Measurements from ENCODE around the gene PPP2R5A.
A peak's percentile ranks its signal among the peaks of the same experiment; 100 is the strongest.
"Not testable (repeated sequence)": the region's sequence is repeated elsewhere in the genome, so short reads cannot be mapped to it uniquely, and the experiment has no call there.

PPP2R5A gene

DNA sequence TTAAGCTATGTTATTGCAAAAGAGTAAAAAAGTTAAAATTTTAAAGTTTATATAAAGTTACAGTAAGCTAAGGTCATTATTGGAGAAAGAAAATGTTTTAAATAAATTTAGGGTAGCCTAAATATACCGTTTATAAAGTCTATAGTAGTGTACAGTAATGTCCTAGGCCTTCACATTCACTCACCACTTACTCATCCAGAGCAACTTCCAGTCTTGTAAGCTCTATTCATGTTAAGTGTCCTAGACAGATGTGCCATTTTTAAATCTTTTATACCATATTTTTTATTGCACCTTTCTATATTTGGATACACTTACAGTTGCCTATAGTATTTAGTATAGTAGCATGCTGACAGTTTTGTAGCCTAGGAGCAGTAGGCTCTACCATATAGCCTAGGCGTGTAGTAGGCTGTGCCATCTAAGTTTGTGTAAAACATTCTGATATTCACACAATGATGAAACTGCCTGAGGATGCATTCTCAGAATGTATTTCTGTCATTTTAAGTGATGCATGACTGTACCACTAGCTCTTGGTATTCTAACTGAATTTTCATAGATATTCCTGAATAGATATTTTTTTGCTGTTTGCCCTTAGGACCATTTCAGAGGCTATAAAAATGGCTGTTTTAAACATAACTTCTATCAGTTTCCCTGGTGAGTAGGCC is 26.8 kb downstream of the PPP2R5A start:
- no peak overlapping the region for H3K4me3 Mint-ChIP-seq
- peaks cover 18% of the 10 kb centered on the region for H3K36me3 Mint-ChIP-seq (ENCODE audit: insufficient read depth)
- peaks cover 56% of the 10 kb centered on the region for H3K4me1 Mint-ChIP-seq
- no peak for DNase-seq (ENCODE audit: low spot score in 2 of 2)
- no peak for ATAC-seq (replicated peaks; ENCODE audit: extremely low read depth, poor library complexity, severe bottlenecking)
- H3K9me3 Mint-ChIP-seq: no peaks in the 10 kb centered on the region
- H3K27me3 Mint-ChIP-seq: no peaks in the 10 kb centered on the region
- H3K27ac Mint-ChIP-seq (ENCODE audit: low read depth): no peak overlapping the region

DNA sequence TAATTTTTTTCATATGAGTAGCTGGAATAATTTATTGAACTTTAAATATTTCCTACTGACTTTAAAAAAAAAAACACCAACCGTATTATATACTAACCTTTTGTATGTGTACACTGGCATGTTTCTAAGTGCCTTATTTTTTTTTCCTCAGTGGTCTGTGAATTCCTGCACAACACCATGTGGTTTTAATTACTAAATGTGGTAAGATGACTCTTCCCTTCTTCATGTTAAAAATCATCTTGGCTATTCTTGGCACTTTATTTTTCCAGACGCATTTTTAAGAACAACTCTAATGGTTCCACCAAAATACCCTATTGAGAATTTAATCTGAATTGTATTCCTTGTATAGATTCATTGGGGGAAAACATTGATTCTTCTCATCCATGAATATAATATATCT is 28.4 kb downstream of the PPP2R5A start:
- H3K4me1 Mint-ChIP-seq: peaks cover 49% of the 10 kb centered on the region
- ATAC-seq (replicated peaks; ENCODE audit: extremely low read depth, poor library complexity, severe bottlenecking): no peak

DNA sequence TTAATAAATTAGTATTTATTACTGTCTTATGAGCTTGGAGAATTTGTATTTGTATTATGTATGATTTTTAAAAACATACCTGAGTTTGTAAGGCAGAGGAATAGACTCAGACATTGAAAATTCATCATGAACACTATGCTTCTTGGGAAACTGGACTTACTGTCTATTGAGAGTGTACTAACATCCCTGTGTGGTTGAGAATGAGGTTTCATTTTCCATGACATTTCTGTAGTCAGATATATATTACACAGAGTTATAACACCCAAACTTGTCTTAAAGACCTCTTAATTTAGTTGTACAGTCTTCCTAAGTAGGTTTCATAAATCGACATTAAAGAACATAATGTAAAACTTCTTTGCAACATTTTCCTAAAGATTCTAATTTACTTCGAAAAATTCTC is 30.0 kb downstream of the PPP2R5A start:
- Mint-ChIP-seq H3K4me1 (peaks cover 34% of the 10 kb centered on the region), H3K9me3 (no peaks in the 10 kb centered on the region), H3K4me3 (no peak overlapping the region), H3K27ac (ENCODE audit: low read depth) (no peak overlapping the region), H3K27me3 (no peaks in the 10 kb centered on the region), H3K36me3 (ENCODE audit: insufficient read depth) (peaks cover 9% of the 10 kb centered on the region)
- no peak for ATAC-seq (replicated peaks; ENCODE audit: extremely low read depth, poor library complexity, severe bottlenecking)
- DNase-seq (ENCODE audit: low spot score in 2 of 2): no peak

More for the DNA sequence above, 28.4 kb downstream of the PPP2R5A start:
- H3K27me3 Mint-ChIP-seq: no peaks in the 10 kb centered on the region
- no peaks in the 10 kb centered on the region for H3K9me3 Mint-ChIP-seq
- H3K27ac Mint-ChIP-seq (ENCODE audit: low read depth): no peak overlapping the region
- no peak overlapping the region for H3K4me3 Mint-ChIP-seq
- no peak for DNase-seq (ENCODE audit: low spot score in 2 of 2)
- peaks cover 11% of the 10 kb centered on the region for H3K36me3 Mint-ChIP-seq (ENCODE audit: insufficient read depth)

DNA sequence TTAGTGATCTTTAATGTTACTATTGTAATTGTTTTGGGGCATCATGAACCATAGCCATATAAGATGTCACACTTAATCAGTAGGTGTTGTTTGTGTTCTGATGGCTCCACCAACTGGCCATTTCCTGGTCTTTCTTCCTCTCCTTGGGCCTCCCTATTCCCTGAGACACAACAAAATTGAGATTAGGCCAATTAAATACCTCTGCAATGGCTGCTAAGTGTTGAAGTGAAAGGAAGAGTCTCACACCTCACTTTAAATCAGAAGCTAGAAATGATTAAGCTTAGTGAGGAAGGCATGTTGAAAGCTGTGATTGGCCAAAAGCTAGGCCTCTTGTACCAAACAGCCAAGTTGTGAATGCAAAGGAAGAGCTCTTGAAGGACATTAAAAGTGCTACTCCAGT is 30.7 kb downstream of the PPP2R5A start:
- DNase-seq (ENCODE audit: low spot score in 2 of 2): no peak
- H3K9me3 Mint-ChIP-seq: no peaks in the 10 kb centered on the region
- H3K4me3 Mint-ChIP-seq: no peak overlapping the region
- peaks cover 27% of the 10 kb centered on the region for H3K4me1 Mint-ChIP-seq
- H3K27ac Mint-ChIP-seq (ENCODE audit: low read depth): peak overlapping the region; percentile 54
- H3K36me3 Mint-ChIP-seq (ENCODE audit: insufficient read depth): peaks cover 5% of the 10 kb centered on the region
- no peaks in the 10 kb centered on the region for H3K27me3 Mint-ChIP-seq
- peak; percentile 28 for ATAC-seq (replicated peaks; ENCODE audit: extremely low read depth, poor library complexity, severe bottlenecking)

DNA sequence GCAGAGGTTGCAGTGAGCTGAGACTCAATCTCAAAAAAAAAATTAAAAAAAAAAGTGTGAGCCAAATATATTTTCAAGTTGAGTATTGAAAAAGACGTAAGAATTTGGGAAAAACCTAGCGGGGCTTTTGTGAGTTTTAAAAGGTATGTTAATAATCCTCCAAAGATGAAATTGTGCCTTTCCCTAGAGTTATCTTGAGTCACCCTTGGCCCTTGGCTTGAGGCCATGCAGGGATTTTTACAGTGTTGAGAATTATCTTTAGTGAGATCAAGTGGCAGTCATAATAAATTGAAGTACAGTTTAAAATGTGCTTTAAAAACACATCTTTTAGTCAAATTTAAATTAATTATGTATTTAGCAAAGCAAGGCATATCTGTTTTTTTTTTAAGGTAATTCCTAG is 32.7 kb downstream of the PPP2R5A start:
- Mint-ChIP-seq H3K4me1 (peaks cover 25% of the 10 kb centered on the region), H3K4me3 (no peak overlapping the region), H3K9me3 (no peaks in the 10 kb centered on the region), H3K36me3 (ENCODE audit: insufficient read depth) (peaks cover 5% of the 10 kb centered on the region), H3K27ac (ENCODE audit: low read depth) (no peak overlapping the region), H3K27me3 (no peaks in the 10 kb centered on the region)
- DNase-seq (ENCODE audit: low spot score in 2 of 2) (no peak), ATAC-seq (replicated peaks; ENCODE audit: extremely low read depth, poor library complexity, severe bottlenecking) (no peak)

DNA sequence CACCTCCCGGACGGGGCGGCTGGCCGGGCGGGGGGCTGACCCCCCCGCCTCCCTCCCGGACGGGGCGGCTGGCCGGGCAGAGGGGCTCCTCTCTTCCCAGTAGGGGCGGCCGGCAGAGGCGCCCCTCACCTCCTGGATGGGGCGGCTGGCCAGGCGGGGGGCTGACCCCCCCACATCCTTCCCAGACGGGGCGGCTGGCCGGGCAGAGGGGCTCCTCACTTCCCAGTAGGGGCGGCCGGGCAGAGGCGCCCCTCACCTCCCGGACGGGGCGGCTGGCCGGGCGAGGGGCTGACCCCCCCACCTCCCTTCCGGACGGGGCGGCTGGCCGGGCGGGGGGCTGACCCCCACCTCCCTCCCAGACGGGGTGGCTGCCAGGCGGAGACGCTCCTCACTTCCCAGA is 35.8 kb downstream of the PPP2R5A start:
- peaks cover 35% of the 10 kb centered on the region for H3K4me1 Mint-ChIP-seq
- not testable (repeated sequence) for H3K36me3 Mint-ChIP-seq (ENCODE audit: insufficient read depth); H3K27ac Mint-ChIP-seq (ENCODE audit: low read depth); H3K9me3 Mint-ChIP-seq; ATAC-seq (replicated peaks; ENCODE audit: extremely low read depth, poor library complexity, severe bottlenecking); H3K4me3 Mint-ChIP-seq; DNase-seq (ENCODE audit: low spot score in 2 of 2); H3K27me3 Mint-ChIP-seq

DNA sequence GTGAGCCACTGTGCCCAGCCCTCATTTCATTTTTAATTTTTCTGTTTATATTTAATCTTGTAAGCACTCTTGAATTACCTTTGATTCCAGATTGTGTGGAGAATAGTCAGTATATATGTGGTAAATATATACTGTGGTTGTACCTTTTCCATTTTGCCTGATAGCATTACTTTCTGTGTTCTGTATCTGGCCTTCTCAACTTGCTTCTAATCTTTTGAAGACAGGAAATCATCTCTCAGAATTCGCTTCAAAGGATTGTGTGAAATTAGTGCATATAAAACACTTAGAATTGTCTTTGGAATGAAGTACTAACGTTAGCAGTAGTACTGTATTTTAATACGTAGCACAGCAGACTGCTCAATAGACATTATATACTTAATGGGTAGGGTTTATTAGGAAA is 37.9 kb downstream of the PPP2R5A start:
- Mint-ChIP-seq H3K27me3 (no peaks in the 10 kb centered on the region), H3K4me1 (peaks cover 26% of the 10 kb centered on the region), H3K36me3 (ENCODE audit: insufficient read depth) (peaks cover 7% of the 10 kb centered on the region), H3K4me3 (no peak overlapping the region), H3K9me3 (no peaks in the 10 kb centered on the region), H3K27ac (ENCODE audit: low read depth) (peak overlapping the region; percentile 64)
- ATAC-seq (replicated peaks; ENCODE audit: extremely low read depth, poor library complexity, severe bottlenecking) (no peak), DNase-seq (ENCODE audit: low spot score in 2 of 2) (no peak)

DNA sequence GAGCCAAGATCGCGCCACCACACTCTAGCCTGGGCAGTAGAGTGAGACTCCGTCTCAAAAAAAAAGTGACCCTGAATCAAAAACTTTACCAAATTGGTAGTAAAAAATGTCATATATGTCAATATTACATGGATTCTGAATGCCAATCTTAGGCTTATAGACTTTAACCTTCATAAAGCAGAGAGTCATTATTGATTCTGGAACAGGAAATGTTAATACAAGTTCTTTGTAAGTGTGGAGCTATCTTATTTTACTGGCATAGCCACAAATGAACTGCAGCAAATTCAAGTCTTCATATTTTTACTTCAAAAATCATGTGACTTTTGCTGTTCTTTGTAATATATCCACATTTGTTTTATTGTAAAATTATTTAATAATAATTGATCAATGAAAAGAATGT is 41.3 kb downstream of the PPP2R5A start:
- Mint-ChIP-seq H3K27ac (ENCODE audit: low read depth) (no peak overlapping the region), H3K27me3 (no peaks in the 10 kb centered on the region), H3K4me3 (no peak overlapping the region), H3K36me3 (ENCODE audit: insufficient read depth) (peaks cover 19% of the 10 kb centered on the region), H3K4me1 (peaks cover 41% of the 10 kb centered on the region), H3K9me3 (no peaks in the 10 kb centered on the region)
- DNase-seq (ENCODE audit: low spot score in 2 of 2) (no peak), ATAC-seq (replicated peaks; ENCODE audit: extremely low read depth, poor library complexity, severe bottlenecking) (no peak)

DNA sequence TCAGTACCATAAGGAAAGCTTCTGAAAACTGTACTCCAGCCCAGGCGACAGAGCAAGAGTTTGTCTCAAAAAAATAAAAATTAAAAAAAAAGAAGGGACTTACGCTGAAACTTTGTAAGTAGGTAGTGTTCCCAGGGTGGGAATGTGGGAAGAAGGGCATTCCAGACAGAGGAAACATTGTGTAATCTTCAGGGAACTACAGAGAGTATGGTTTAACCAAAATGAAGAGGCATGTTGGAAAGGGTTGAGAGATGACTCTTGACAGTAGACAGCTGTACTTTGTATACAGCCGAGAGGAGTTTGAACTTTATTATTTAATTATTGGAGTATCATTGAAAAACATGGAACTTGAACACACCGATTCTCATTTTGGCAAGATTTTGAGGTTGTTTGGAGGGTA is 43.0 kb downstream of the PPP2R5A start:
- Mint-ChIP-seq H3K4me1 (peaks cover 38% of the 10 kb centered on the region), H3K27me3 (no peaks in the 10 kb centered on the region)
- no peak for DNase-seq (ENCODE audit: low spot score in 2 of 2)

DNA sequence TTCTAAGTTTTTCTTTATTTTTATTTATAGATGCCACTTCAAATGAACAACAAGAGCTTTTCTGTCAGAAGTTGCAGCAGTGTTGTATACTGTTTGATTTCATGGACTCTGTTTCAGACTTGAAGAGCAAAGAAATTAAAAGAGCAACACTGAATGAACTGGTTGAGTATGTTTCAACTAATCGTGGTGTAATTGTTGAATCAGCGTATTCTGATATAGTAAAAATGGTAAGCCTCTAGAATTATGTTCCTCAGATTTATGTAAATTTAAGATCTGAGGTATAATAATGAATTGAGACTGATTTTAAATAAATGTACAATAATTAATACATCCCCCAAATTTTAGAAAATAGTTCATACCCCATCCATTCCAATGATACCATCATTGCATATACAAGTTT is 43.9 kb downstream of the PPP2R5A start:
- H3K36me3 Mint-ChIP-seq (ENCODE audit: insufficient read depth): peaks cover 28% of the 10 kb centered on the region
- no peak for DNase-seq (ENCODE audit: low spot score in 2 of 2)
- no peaks in the 10 kb centered on the region for H3K27me3 Mint-ChIP-seq
- peaks cover 33% of the 10 kb centered on the region for H3K4me1 Mint-ChIP-seq
- H3K4me3 Mint-ChIP-seq: no peak overlapping the region
- H3K9me3 Mint-ChIP-seq: no peaks in the 10 kb centered on the region
- ATAC-seq (replicated peaks; ENCODE audit: extremely low read depth, poor library complexity, severe bottlenecking): no peak
- no peak overlapping the region for H3K27ac Mint-ChIP-seq (ENCODE audit: low read depth)

More for the DNA sequence above, 43.0 kb downstream of the PPP2R5A start:
- ATAC-seq (replicated peaks; ENCODE audit: extremely low read depth, poor library complexity, severe bottlenecking): no peak
- Mint-ChIP-seq H3K9me3 (no peaks in the 10 kb centered on the region), H3K4me3 (no peak overlapping the region), H3K27ac (ENCODE audit: low read depth) (peak overlapping the region; percentile 27), H3K36me3 (ENCODE audit: insufficient read depth) (peaks cover 21% of the 10 kb centered on the region)

DNA sequence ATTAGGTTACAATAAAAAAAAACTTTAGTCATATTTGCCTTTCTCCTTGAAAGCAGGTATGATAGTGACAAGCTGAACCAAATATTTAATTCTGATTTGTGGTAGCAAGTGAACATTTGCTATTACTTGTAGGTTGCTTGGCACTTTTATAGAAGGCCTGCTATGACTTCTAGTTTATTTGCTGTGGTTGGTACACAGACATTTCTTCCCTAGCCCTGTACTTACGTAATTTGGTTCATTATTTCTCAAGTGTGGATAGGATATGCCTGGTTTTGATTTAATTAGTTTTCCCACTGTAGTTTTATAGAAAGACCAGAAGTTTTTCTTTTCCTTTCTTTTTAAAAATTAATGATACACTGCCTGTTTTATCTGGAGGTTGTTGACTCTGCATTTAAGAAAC is 55.9 kb downstream of the PPP2R5A start:
- Mint-ChIP-seq H3K27ac (ENCODE audit: low read depth) (no peak overlapping the region), H3K4me3 (no peak overlapping the region), H3K27me3 (no peaks in the 10 kb centered on the region), H3K36me3 (ENCODE audit: insufficient read depth) (peaks cover 38% of the 10 kb centered on the region), H3K9me3 (no peaks in the 10 kb centered on the region), H3K4me1 (peaks cover 17% of the 10 kb centered on the region)
- no peak for DNase-seq (ENCODE audit: low spot score in 2 of 2)
- no peak for ATAC-seq (replicated peaks; ENCODE audit: extremely low read depth, poor library complexity, severe bottlenecking)

DNA sequence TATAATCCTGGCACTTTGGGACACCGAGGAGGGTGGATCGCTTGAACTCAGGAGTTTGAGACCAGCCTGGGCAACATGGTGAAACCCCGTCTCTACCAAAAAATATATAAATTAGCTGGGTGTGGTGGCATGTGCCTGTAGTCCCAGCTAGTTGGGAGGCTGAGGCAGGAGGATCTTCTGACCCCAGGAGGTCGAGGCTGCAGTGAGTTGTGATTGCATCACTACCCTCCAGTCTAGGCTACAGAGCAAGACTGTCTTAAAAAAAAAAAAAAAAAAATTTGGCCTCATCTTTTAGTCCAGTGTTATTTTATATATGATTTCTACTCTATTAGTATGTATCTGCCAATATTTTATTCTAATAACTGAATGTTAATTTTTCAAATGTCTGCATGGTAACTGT is 59.7 kb downstream of the PPP2R5A start:
- Mint-ChIP-seq H3K36me3 (ENCODE audit: insufficient read depth) (peaks cover 49% of the 10 kb centered on the region), H3K4me3 (no peak overlapping the region), H3K27me3 (no peaks in the 10 kb centered on the region), H3K27ac (ENCODE audit: low read depth) (no peak overlapping the region), H3K9me3 (no peaks in the 10 kb centered on the region), H3K4me1 (peaks cover 17% of the 10 kb centered on the region)
- no peak for DNase-seq (ENCODE audit: low spot score in 2 of 2)
- ATAC-seq (replicated peaks; ENCODE audit: extremely low read depth, poor library complexity, severe bottlenecking): no peak

DNA sequence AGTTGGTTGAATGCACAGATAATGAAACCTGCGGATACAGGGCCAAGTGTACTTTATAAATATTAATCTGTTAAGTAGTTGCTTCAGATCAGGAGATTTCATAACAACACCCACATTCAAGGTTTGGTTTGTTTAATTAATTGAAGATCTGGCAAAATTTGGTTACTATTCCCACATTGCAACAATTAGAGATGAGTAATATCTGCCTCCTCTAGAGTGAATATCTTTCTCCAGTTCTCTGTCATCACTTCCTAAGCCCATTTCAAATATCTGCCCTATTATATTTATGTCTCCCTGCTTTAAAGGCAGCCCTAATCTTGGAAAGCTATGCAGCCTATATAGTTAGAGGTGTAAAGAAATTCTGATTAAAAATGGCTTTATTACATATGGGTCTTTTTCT is 61.4 kb downstream of the PPP2R5A start:
- H3K27me3 Mint-ChIP-seq: no peaks in the 10 kb centered on the region
- ATAC-seq (replicated peaks; ENCODE audit: extremely low read depth, poor library complexity, severe bottlenecking) (no peak), DNase-seq (ENCODE audit: low spot score in 2 of 2) (no peak)
- no peaks in the 10 kb centered on the region for H3K9me3 Mint-ChIP-seq
- no peak overlapping the region for H3K4me3 Mint-ChIP-seq
- no peak overlapping the region for H3K27ac Mint-ChIP-seq (ENCODE audit: low read depth)
- H3K4me1 Mint-ChIP-seq: peaks cover 6% of the 10 kb centered on the region
- peaks cover 55% of the 10 kb centered on the region for H3K36me3 Mint-ChIP-seq (ENCODE audit: insufficient read depth)
